Measurements from ENCODE around the gene HNRNPA2B1. TPM values are rescaled to one million over a fixed set of nuclear protein-coding genes. Genes with fewer than 3 reads are reported as not detected.
"Not testable (repeated sequence)": the region's sequence is repeated elsewhere in the genome, so short reads cannot be mapped to it uniquely, and the experiment has no call there.

HNRNPA2B1 gene
- total RNA-seq, 2 experiments from 2014 or later = 258 to 1,090 TPM

- no peaks in the 10 kb centered on the region for H3K9me2 ChIP-seq (ENCODE audit: insufficient read depth, low read length)
- no peak overlapping the region for H3K4me3 ChIP-seq (ENCODE audit: low read depth, low read length, poor library complexity, severe bottlenecking)
- peaks cover 15% of the 10 kb centered on the region; the same call in 1 of the 2 replicates for H3K79me2 ChIP-seq (ENCODE audit: insufficient read depth, low read depth, low read length)
- no peaks in the 10 kb centered on the region; the same call in 1 of the 2 replicates for H4K20me1 ChIP-seq (ENCODE audit: insufficient read depth, low read length)
- CTCF ChIA-PET (ENCODE audit: unreplicated experiment) = no interaction called here
- no peaks in the 10 kb centered on the region for H3K36me3 ChIP-seq (ENCODE audit: insufficient read depth, low read length)
- H3K27ac ChIP-seq (ENCODE audit: low read depth, low read length, poor library complexity, severe bottlenecking) = no peak overlapping the region
- H3K4me1 ChIP-seq (ENCODE audit: insufficient read depth, low read length, poor library complexity, severe bottlenecking) = peaks cover 17% of the 10 kb centered on the region
- no peaks in the 10 kb centered on the region for H3K9me3 ChIP-seq (ENCODE audit: low read length)
- intact Hi-C loops (cut with micrococcal nuclease; ENCODE audit: unreplicated experiment) = no loop called here
- H3K4me2 ChIP-seq (ENCODE audit: low read length) = no peak overlapping the region
- TF ChIP-seq EZH2phosphoT487 (IDR thresholded peaks at IDR 0.05; ENCODE audit: borderline replicate concordance, low read depth, low read length) (no peak), CTCF (conservative IDR thresholded peaks at IDR 0.05; ENCODE audit: low read length) (no peak)
- DNase-seq (ENCODE audit: low spot score) = no peak
- H2AFZ ChIP-seq (ENCODE audit: low read length) = no peak overlapping the region
- BruUV-seq (replicated peaks) = no TSS peak
- POLR2A ChIA-PET = interaction anchor here (0.6 to 1.1 kb wide), 2 partner anchors 8 to 260 kb away, joined by 3 read pairs; no protein-coding TSS in a partner anchor
These were observed 51.1 kb downstream of the HNRNPA2B1 start for GRCh38 chr7:26149391-26149977.

- H2AFZ ChIP-seq (ENCODE audit: low read length); H3K4me1 ChIP-seq (ENCODE audit: insufficient read depth, low read length, poor library complexity, severe bottlenecking); H3K9me3 ChIP-seq (ENCODE audit: low read length); H4K20me1 ChIP-seq (ENCODE audit: insufficient read depth, low read length); CTCF ChIA-PET (ENCODE audit: unreplicated experiment); H3K36me3 ChIP-seq (ENCODE audit: insufficient read depth, low read length); H3K79me2 ChIP-seq (ENCODE audit: insufficient read depth, low read depth, low read length); DNase-seq (ENCODE audit: low spot score); POLR2A ChIA-PET; H3K4me3 ChIP-seq (ENCODE audit: low read depth, low read length, poor library complexity, severe bottlenecking); H3K4me2 ChIP-seq (ENCODE audit: low read length); intact Hi-C loops (cut with micrococcal nuclease; ENCODE audit: unreplicated experiment); H3K27ac ChIP-seq (ENCODE audit: low read depth, low read length, poor library complexity, severe bottlenecking); H3K9me2 ChIP-seq (ENCODE audit: insufficient read depth, low read length); BruUV-seq (replicated peaks): not testable (repeated sequence)
These were observed 52.2 kb downstream of the HNRNPA2B1 start for GRCh38 chr7:26148307-26148700.

GRCh38 chr7:26147646-26148306 lies 52.8 kb downstream of the HNRNPA2B1 start:
- intact Hi-C loops (cut with micrococcal nuclease; ENCODE audit: unreplicated experiment); H3K4me3 ChIP-seq (ENCODE audit: low read depth, low read length, poor library complexity, severe bottlenecking); BruUV-seq (replicated peaks); H3K9me3 ChIP-seq (ENCODE audit: low read length); H2AFZ ChIP-seq (ENCODE audit: low read length); H3K79me2 ChIP-seq (ENCODE audit: insufficient read depth, low read depth, low read length); H3K36me3 ChIP-seq (ENCODE audit: insufficient read depth, low read length); H3K27ac ChIP-seq (ENCODE audit: low read depth, low read length, poor library complexity, severe bottlenecking); H3K4me2 ChIP-seq (ENCODE audit: low read length); POLR2A ChIA-PET; H3K9me2 ChIP-seq (ENCODE audit: insufficient read depth, low read length); CTCF ChIA-PET (ENCODE audit: unreplicated experiment); H4K20me1 ChIP-seq (ENCODE audit: insufficient read depth, low read length); H3K4me1 ChIP-seq (ENCODE audit: insufficient read depth, low read length, poor library complexity, severe bottlenecking); DNase-seq (ENCODE audit: low spot score): not testable (repeated sequence)

Measured in OCI-LY7 (cell line).